Testis (tissue), 2 donors: ENCODE results near the gene TMEM255B.

Source experiments
- POLR2A ChIP-seq: fragments of 450-650 bp; IDR thresholded peaks from one replicate; pipeline ENCODE4 v1.6.1; 2017; ENCODE audit warnings: antibody characterized with exemption, mild to moderate bottlenecking, moderate library complexity
- TF ChIP-seq, protein P1 (sequence below), 3 experiments: fragments of 450-650 bp in 2 of 3; fragments of 200-600 bp in 1 of 3; sonication (generic) in 1 of 3; IDR thresholded peaks; one replicate each; pipeline ENCODE4 v1.5.1; 2016 to 2019; ENCODE audit warnings: antibody characterized with exemption in 3 of 3, mild to moderate bottlenecking in 2 of 3, moderate library complexity in 1 of 3

DNA sequence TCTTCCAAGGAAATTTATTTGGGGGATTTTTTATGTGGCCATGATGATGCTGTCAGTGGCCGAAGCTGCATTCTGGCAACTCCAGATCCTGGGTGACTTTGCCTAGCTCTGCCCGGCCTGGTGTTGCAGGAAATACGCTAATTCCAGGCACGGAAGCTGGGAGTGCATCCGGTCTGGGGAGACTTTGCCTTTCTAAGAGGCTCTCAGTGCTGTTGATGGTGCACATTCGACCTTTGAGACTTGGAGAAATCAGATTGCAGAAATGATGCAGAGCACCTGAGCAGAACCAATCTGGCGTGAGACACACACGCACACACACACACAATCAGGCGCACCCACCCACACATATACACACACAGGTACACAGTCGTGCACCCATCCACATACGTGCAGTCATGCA lies 5.9 kb upstream of the TMEM255B start:
- no peak for TF ChIP-seq POLR2A
- TF ChIP-seq, protein P1, sequence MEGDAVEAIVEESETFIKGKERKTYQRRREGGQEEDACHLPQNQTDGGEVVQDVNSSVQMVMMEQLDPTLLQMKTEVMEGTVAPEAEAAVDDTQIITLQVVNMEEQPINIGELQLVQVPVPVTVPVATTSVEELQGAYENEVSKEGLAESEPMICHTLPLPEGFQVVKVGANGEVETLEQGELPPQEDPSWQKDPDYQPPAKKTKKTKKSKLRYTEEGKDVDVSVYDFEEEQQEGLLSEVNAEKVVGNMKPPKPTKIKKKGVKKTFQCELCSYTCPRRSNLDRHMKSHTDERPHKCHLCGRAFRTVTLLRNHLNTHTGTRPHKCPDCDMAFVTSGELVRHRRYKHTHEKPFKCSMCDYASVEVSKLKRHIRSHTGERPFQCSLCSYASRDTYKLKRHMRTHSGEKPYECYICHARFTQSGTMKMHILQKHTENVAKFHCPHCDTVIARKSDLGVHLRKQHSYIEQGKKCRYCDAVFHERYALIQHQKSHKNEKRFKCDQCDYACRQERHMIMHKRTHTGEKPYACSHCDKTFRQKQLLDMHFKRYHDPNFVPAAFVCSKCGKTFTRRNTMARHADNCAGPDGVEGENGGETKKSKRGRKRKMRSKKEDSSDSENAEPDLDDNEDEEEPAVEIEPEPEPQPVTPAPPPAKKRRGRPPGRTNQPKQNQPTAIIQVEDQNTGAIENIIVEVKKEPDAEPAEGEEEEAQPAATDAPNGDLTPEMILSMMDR (IDR thresholded peaks at IDR 0.05): no peak
